ENCODE data around the gene C6orf52.
"Not testable (repeated sequence)": the region's sequence is repeated elsewhere in the genome, so short reads cannot be mapped to it uniquely, and the experiment has no call there.

The C6orf52 gene

DNA sequence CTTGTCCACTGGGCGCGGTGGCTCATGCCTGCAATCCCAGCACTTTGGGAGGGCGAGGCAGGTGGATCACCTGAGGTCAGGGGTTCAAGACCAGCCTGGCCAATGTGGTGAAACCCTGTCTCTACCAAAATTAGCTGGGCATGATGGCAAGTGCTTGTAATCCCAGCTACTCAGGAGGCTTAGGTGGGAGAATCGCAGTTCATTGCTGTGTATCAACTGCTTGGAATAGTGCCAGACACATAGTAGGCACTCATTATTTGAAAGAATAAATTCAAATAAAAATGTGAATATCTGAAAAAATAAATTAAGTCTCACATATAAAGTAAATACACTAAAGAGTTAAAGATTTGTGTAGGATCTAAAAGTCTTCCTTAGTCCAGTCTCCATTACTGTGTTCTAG is 2.2 kb upstream of the C6orf52 start:
- DNase-seq (ENCODE audit: low read depth in 2 of 2): no peak

DNA sequence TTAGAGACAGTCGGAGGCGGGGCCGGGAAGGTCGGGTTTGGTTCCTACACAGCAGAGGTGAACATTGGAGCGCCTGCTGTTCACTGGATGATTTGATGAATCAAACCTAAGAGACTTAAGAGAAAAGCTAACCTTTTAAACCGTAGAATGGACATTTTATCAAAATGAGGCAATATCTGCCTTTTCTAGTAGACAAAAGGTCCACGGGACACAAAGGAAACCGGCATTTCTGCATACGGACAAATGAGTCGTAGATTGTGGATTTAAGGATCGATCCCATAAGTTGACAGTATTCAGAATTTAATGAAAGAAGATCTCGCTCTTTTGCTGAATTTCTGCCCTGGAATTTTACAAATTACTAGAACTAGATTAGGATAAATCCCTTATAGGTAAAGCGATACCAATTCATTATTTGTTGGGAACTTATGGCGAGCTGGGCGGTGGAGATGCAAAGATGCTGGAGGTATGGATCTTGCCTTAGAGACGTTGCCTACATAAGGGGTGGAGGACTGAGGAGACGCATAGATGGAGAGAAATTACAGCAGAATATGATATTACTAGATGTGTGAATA is 756 bp upstream of the C6orf52 start:
- no peak for DNase-seq (ENCODE audit: low read depth in 2 of 2)

- DNase-seq (ENCODE audit: low read depth in 2 of 2): no peak
Measured at GRCh38 chr6:10692965-10693538, 1.4 kb downstream of the C6orf52 start.

DNA sequence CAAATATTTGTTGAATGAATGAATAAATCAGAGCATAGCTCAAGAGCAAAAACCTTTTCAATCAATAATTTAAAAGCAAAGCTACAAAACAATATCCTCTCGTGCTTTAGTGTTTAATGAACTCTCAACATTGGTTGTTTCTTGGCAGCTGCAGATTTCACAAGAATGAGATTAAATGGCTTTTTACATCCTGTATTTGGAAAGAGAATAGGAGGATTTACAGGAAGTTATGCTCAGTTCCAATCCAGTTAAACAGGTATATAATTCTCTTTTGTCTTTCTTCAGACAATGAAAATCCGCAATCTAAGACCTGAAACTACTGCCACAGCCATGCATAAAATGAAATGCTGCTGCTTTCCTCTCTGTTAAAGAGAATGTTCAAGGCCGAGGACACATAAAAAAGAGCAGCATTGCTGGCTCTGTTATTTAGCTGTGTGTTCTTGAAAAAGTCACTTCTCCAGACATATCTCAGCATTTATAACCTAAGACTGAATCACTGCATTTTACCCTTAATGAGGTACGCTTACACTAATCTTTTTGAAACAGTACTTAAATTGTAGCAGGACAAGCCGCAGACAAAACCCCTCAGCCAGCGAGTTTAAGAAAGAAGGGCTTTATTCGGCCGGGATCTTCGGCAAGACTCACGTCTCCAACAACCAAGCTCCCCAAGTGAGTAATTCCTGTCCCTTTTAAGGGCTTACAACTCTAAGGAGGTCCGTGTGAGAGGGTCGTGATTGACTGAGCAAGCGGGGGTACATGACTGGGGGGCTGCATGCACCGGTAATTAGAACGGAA is 3.6 kb downstream of the C6orf52 start:
- DNase-seq (ENCODE audit: low read depth in 2 of 2): no peak

GRCh38 chr6:10687582-10687981 is 6.8 kb downstream of the C6orf52 start:
- no peak for DNase-seq (ENCODE audit: low read depth in 2 of 2)

DNA sequence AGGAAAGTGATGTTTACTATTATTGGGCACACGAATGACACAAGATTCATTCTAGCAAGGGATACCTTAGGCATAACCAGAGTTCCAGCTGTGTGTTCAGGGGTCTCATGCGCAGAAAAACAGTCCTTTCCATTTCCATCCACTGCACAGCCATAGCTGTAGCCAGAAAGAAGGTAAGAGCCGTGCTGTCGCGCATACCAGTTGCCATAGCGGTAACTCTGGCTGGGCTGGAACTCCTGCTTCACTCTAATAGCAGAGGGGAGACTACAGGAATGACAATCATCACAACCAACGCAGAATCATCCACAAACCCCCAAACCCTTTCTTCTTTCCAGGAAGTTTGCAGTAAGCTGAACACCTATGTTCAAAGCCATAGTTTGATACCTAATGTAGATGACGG is 7.5 kb downstream of the C6orf52 start:
- no peak for DNase-seq (ENCODE audit: low read depth in 2 of 2)

DNA sequence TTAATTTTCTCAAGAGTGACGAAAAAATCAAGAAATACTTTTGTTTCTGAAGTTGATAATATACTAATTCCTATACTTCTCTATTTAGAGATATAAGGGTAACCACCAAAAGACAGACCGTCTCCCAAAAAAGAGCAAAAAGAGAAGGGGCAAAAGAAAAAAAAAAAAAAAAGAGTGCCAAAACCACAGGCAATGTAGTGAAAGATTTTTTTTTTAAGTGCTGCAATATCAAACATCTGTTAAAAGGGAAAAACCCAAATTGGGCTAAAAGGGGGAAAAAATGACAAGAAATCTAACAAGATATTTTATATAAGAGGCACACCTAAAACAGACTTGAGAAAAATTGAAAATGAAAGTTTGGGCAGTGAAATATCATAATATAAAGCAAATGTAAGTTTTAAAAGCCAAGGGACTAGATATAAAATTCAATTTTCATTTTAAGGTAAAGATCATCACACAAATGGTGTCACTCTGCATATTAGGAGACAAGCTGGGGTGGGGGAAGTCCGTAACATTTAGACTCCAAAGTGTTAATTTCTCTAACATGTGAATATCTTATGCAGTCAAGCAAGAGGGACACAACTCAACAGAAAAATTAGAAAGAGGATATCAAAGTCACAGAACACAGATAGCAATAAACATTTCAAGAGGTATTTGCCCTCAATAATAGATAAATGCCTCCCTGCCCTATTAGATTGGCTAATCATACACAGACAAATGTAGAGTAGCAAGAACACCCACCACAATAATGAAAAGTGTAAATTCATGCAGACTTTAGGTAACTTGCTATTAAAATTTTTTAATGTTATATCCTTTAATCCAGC is 9.1 kb downstream of the C6orf52 start:
- no peak for DNase-seq (ENCODE audit: low read depth in 2 of 2)

DNA sequence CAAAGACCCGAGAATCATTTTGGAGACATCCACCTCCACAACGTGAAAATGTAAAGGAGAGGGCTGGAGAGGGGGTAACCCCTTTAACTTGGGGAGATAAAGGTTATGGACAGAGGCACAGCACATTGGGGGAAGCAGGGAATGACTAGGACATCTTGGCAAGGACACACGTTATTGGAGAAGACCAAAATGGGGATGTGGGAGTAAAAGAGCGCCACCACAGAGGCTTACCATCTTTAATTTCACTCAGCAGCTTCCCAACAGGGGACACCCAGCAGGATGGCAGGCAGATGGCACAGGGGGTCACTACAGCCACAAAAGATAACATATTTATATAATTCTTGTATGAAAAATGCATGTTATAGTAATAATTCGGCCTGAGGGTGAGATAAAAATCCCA is 9.8 kb downstream of the C6orf52 start:
- DNase-seq (ENCODE audit: low read depth in 2 of 2): no peak

DNA sequence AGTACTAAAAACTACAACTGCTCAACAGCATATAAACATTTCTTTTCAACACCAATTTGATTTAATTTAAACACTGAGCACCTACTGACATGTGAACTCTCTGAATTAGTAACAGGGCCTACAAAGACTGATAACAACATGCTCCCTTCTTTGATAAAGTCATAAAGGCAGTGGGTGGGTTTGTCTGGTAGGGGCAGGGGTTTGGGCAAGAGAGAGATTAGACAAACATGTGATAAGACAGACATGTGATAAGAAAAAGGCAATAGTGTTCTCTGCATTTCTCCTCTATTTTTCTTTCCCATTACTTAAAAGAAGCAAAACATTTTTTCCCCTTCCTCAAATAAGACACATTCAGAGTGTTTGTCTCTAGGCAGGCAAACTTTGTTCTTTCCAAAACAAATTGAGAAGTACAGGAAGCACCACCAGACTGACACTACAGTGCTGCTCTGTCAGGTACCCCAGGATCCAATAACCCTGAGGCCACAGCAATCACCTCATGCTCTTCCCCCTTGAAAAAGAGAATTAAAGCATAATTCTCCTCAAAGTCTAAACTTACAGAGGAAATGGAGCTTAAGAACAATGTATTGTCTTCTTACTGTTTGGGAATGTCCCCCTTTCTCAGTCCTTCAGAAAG is 11.9 kb downstream of the C6orf52 start:
- no peak for DNase-seq (ENCODE audit: low read depth in 2 of 2)

GRCh38 chr6:10681795-10682194 is 12.6 kb downstream of the C6orf52 start:
- DNase-seq (ENCODE audit: low read depth in 2 of 2): no peak

- no peak for DNase-seq (ENCODE audit: low read depth in 2 of 2)
Measured at GRCh38 chr6:10678456-10678855, 16.0 kb downstream of the C6orf52 start.

DNA sequence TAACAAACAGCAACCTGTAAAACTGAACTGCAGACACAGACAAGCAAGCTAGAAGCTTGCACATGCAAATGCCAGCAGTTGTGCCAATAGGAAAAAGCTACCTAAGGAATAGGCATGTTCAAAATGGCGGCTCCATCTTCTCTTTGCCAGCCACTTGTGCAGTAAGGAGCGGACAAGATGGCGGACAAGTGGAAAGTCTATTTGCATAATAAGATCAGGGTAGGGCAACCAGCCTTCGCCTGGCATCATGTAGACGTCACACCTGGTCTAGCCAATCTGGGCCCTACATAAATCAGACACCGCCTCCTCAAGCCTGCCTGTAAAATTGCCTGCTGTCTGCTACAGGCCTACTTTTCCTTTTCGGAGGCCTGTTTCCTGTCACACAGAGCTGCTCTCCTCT is 18.0 kb downstream of the C6orf52 start:
- no peak for DNase-seq (ENCODE audit: low read depth in 2 of 2)

DNA sequence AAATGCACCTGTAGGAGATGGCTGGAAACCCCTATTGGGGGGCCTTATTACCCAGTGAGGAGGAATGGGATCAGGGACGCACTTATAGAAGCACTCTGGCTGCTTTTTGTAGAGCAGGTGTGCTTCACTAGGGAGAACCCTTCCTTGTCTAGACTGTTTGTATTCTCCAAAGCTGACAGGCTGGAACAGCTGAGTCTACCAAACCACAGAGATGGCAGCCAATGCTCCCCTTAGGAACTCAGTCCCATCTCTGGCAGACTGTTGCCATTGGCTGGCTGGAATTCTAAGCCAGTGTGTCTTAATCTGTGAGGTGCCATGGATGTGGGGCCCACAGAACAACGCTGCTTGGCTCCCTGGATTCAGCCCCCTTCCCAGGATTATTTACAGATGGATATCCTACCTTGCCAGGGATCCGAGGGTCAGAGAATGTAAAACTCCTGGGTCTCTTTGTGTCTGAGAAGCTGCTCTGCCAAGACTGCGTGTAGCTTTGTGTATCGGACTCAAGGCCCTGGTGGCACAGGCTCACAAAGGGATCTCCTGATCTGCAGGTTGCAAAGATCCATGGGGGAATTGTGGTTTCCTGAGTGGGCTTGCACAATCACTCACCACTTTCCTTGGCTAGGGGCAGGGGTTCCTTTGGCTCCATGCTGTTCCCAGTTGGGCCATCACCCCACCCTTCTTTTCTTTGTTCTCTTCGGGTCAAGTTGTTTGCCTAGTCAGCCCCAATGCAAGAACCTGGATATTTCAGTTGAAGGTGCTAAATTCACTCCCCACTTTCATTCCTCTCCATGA is 26.1 kb downstream of the C6orf52 start:
- DNase-seq (ENCODE audit: low read depth in 2 of 2): no peak

DNA sequence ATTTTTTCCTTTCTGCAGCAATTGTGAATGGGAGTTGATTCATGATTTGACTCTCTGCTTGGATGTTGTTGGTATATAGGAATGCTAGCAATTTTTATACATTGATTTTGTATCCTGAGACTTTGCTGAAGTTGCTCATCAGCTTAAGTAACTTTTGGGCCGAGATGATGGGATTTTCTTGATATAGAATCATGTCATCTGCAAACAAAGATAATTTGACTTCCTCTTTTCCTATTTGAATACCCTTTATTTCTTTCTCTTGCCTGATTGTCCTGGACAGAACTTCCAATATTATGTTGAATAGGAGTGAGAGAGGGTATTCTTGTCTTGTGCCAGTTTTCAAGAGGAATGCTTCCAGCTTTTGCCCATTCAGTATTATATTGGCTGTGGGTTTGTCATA is 28.8 kb downstream of the C6orf52 start:
- DNase-seq (ENCODE audit: low read depth in 2 of 2): not testable (repeated sequence)

GRCh38 chr6:10662742-10663141 is 31.7 kb downstream of the C6orf52 start:
- no peak for DNase-seq (ENCODE audit: low read depth in 2 of 2)

DNA sequence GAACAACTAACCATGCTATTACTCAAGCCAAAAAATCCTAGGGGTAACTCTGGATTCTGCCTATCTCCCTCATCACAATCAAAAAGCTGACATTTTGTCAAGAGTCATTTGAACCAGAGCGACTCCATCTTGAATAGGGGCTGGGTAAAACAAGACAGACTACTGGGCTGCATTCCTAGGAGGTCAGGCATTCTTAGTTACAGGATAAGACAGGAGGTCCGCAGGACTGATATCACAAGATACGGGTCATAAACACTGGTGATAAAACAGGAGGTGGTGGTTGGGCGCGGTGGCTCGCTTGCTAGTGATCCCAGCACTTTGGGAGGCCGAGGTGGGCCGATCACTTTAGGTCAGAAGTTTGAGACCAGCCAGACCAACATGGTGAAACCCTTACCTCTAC is 32.2 kb downstream of the C6orf52 start:
- no peak for DNase-seq (ENCODE audit: low read depth in 2 of 2)

- DNase-seq (ENCODE audit: low read depth in 2 of 2): not testable (repeated sequence)
Measured at GRCh38 chr6:10660431-10661191, 33.8 kb downstream of the C6orf52 start.

- DNase-seq (ENCODE audit: low read depth in 2 of 2): no peak
Measured at GRCh38 chr6:10659699-10660348, 34.6 kb downstream of the C6orf52 start.

DNA sequence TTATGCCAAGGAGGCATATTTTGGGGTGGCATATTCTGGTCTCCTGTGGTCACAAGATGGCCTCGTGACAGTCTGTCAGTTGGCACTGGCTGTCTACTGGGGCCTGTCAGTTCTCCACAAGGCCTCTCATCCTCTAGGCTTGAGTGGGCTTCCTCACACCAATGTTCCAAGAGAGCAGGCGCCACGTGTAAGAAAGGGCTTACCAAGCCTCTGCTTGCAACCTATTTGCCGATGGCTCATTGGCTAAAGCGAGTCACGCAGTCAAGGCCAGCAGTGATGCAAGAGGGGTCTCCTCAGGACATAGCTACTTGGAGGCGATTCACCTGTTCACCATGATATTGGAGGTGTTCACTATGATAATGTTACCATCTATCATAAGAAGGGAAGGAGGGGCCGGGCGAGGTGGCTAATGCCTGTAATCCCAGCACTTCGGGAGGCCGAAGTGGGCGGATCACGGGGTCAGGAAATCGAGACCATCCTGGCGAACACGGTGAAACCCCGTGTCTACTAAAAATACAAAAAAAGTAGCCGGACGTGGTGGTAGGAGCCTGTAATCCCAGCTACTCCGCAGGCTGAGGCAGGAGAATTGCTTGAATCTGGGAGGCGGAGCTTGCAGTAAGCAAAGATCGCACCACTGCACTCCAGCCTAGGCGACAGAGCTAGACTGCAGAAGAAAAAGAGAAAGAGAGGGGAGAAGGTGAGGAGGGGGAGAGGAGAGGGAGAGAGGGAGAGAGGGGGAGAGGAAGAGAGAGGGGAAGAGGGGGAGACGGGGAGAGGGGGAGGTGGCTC is 35.3 kb downstream of the C6orf52 start:
- DNase-seq (ENCODE audit: low read depth in 2 of 2): no peak
